GM12865 (cell line): ENCODE data around the gene CYGB.
A peak's percentile ranks its signal among the peaks of the same experiment; 100 is the strongest.

Experiments used
- DNase-seq: peaks from one replicate; pipeline ENCODE4 v3.0.0; 2010; ENCODE audit warnings: low read depth
- H3K4me3 ChIP-seq: 2 replicates; pipeline ENCODE4 v1.5.1; 2011; ENCODE audit warnings: mild to moderate bottlenecking, low read depth, low read length, control low read depth
- CTCF ChIP-seq: IDR thresholded peaks from 2 replicates; pipeline ENCODE4 v1.5.1; 2011; ENCODE audit warnings: low read length, control low read depth, low read depth, inconsistent platforms; ENCODE audit not compliant: insufficient read depth; ENCODE audit errors: missing control alignments

The CYGB gene

GRCh38 chr17:76581515-76581914 is 44.0 kb upstream of the CYGB start:
- DNase-seq, result no peak
- H3K4me3 ChIP-seq, result no peak overlapping the region
- no peak for TF ChIP-seq CTCF

GRCh38 chr17:76579281-76579680 is 41.8 kb upstream of the CYGB start:
- TF ChIP-seq CTCF, result no peak
- peak; percentile 45 for DNase-seq
- H3K4me3 ChIP-seq, result no peak overlapping the region

GRCh38 chr17:76578376-76578775 is 40.9 kb upstream of the CYGB start:
- no peak for TF ChIP-seq CTCF
- no peak overlapping the region for H3K4me3 ChIP-seq
- DNase-seq, result no peak

- TF ChIP-seq CTCF, result no peak
- DNase-seq, result no peak
- no peak overlapping the region for H3K4me3 ChIP-seq
Observed at GRCh38 chr17:76577876-76578275, 40.4 kb upstream of the CYGB start.

GRCh38 chr17:76576189-76576588 is 38.7 kb upstream of the CYGB start:
- DNase-seq, result no peak
- H3K4me3 ChIP-seq, result no peak overlapping the region
- TF ChIP-seq CTCF, result no peak

- no peak for TF ChIP-seq CTCF
- DNase-seq, result no peak
- H3K4me3 ChIP-seq, result no peak overlapping the region
Observed at GRCh38 chr17:76575570-76575969, 38.1 kb upstream of the CYGB start.

GRCh38 chr17:76574166-76574565 is 36.7 kb upstream of the CYGB start:
- no peak for DNase-seq
- no peak overlapping the region for H3K4me3 ChIP-seq
- TF ChIP-seq CTCF, result no peak
